GM19099 (cell line): ENCODE measurements around the gene CFAP70.
A peak's percentile ranks its signal among the peaks of the same experiment; 100 is the strongest.

Experiments
- POLR2A ChIP-seq: IDR thresholded peaks from 3 replicates; pipeline ENCODE4 v1.6.1; 2011; ENCODE audit warnings: low read depth; ENCODE audit not compliant: insufficient read length; ENCODE audit errors: extremely low read depth

The CFAP70 gene

DNA sequence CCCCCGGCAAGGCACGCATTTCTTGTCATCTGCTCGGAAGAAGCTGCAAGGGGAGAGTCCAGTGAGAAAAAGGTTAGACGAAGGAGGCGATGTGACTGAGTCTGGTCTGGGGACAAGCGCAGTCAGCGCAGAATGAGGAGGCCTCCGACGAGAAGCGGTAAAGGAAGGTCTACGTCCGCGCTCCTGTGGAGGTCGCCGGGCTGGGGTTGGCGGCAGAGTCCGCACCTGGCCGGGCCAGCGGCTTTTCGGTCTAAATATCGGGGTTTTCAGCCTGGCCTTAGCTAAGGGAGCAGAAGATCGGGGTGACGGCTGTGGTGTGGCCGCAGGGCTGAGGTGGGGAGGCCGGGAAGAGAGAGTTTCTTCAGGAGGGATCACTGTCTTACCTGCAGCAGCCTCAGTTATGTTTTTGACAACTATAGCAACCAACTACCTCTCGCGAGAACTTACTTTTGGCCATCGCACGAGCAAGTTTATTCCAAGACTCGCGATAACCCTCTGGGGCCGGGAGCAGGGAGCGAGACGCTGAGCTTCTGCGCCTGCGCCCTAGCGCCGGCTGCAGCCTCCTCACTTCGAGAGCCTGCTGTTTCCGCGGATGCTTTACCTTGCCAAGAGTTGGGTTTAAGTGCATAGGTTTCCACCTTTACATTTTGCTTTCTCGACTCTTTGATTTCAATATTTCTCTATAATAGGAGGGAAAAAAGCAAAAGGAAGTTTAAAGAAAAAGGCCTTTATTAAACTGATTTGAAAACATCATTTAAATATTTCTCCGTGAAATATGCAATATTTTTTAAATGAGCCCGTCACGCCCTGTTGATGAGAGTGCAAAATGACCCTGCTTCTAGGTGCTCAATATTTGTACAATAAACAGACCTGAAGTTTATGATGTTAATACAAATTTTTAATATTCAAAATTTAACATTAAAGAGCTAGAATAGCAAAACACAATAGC, at the start of gene CFAP70:
TSS of gene CFAP70 (minus strand) at position 534 of the 949 bp plus-strand sequence. CDS start 4,068 bp downstream, outside the sequence.
- TF ChIP-seq POLR2A: peak; percentile 73

DNA sequence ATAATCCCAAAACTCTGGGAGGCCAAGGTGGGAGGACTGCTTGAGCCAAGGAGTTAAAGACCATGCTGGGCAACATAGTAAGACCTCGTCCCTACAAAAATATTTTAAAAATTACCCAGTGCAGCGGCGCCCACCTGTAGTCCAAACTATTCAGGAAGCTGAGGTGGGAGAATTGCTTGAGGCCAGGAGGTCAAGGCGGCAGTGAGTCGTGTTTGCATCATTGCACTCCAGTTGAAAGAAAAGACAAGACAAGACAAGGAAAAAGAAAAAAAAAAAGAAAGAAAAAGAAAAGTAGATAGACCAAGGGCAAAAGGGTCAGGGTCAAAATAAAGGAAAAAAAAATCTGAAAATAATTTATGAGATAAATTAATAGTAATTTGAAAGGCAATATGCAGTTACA, 49.4 kb upstream of the CFAP70 start:
- no peak for TF ChIP-seq POLR2A

DNA sequence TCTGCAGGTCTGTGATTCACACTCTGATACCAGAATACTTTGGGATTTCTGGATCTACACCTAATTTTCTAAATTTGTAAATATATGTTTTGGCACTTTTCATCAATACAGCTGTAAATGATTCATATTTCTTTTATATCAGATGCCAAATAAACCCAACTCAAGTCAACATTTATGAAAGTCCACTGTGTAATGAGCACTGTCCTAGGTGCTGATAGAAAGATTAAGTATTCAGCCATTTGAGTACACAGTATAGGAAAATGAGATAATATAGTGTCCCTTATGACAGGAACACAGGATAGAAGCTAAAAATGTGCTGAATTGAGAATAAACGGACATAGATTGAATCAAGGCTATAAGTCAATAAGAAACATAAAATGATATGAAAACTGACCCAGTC, 48.8 kb upstream of the CFAP70 start:
- TF ChIP-seq POLR2A: no peak

DNA sequence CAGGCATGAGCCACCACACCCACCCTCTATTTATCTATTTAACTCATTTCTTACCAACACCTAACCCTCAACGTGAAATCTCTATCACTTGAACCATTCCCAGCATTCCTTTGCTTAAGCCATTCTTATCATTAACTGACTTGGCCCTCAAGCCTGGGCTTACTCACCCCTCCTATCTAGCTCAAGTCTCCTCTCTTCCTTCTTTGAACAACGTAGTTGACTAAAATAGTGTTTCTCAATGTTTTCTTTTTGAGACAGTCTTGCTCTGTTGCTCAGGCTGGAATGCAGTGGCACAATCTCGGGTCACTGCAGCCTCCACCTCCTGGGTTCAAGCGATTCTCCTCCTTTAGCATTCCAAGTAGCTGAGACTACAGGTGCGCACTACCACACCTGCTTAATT, 48.2 kb upstream of the CFAP70 start:
- TF ChIP-seq POLR2A: no peak

DNA sequence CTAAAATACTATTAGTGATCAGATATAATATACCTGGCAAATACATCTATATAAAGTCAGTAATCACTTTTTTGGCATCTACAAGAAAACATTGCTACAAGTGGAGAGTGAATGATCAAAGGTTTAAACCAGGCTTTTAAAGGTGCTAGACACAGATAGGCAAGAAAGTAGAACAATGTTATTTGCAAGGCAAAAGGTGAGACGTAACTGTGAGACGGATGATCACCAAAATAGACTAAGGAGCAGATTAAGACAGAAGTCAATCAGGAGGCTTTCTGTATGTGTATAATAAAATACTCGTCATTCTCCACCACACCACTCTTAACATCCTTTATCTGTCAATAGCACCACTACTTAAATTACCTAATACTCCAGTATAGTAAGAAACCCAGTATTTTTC, 46.9 kb upstream of the CFAP70 start:
- no peak for TF ChIP-seq POLR2A

DNA sequence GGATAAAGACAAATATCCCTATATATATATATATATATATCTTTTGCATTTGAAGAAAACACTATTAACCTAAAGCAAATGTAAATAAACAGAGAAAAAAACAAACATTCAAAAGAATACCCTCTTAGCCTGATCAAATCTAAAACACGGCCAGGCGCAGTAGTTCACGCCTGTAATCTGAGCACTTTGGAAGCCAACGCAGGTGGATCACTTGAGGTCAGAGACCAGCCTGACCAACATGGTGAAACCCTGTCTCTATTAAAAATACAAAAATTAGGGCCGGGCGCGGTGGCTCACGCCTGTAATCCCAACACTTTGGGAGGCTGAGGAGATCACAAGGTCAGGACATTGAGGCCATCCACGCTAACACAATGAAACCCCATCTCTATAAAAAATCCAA, 46.0 kb upstream of the CFAP70 start:
- TF ChIP-seq POLR2A: no peak

DNA sequence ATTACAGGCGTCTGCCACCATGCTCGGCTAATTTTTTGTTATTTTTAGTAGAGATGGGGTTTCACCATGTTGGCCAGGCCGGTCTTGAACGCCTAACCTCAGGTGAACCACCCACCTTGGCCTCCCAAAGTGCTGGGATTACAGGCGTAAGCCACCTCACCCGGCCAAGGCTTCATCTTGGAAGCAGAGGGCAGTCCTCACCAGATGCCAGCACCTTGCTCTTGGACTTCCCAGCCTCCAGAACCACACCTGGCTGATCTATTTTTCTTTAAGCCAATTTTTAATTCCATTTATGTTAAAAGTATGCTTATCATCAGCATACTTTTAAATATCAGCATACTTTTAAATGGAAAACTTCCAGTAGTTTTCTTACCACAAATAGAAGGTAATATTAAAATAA, 43.0 kb upstream of the CFAP70 start:
- no peak for TF ChIP-seq POLR2A

DNA sequence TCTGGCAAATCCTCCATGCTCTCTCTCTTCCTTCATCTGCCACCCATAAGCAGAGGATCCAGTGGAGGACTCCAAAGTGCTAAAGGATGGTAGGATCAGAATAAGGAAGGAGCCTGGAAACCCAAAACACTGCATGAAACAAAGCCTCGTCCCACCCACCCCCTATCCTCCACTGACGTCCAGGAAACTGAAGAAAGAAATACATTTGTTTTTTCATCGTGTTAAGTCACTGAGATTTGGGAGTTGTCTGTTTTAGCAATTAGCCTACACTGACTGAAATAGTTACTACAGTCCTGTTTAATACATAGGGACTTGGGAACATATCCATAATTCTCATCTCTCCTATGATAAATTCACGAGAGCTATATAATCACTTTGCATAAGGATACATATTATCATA, 40.4 kb upstream of the CFAP70 start:
- TF ChIP-seq POLR2A: no peak

DNA sequence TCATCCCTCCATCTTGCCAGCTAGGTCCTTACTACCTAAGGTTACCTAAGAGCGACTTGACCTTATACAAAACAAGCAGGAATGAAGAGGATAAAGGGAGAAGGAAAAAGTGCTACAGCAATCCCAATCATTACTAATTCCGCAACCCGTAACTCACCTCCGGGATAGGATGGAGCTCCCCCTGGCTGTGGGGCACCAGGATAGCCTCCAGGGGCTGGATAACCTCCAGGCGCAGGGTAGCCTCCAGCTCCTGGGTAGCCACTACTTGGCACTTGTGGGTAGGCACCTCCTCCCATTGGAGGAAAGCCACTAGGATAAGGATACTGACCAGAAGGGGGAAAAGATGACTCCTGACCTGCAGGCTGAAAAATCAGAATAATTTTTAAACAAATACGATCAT, 39.4 kb upstream of the CFAP70 start:
- TF ChIP-seq POLR2A: no peak

DNA sequence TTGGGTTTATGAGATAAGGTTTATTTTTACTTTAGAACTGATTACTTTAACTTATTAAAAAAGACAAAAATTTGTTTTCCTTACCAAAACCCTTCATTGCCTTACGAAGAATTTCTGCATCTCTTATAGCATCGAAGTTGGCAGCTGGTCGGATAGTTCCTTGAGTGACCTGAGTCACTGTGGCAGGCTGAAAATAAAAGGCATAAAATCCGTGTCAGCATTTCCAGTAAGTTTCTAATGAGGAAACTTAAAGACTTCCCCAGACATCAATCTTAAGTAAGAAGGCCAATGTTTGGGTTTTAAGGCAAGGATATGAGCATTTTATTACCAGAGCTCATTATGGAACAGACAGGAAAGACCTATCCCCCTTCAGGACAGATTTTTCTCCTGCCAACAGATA, 29.6 kb upstream of the CFAP70 start:
- TF ChIP-seq POLR2A: no peak

DNA sequence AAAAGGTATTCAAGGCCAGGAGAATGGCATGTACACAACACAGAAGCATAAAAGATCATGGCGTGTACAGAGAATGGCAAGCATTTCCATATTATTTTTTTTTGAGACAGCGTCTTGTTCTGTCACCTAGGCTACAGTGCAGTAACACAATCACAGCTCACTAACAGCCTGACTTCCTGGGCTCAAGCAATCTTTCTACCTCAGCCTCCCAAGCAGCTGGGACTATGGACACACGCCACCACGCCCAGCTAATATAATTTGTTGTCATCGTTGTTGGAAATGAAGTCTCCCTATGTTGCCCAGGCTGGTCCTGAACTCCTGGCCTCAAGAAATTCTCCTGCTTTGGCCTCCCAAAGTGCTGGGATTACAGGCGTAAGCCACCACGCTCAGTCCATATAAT, 27.9 kb upstream of the CFAP70 start:
- TF ChIP-seq POLR2A: no peak

DNA sequence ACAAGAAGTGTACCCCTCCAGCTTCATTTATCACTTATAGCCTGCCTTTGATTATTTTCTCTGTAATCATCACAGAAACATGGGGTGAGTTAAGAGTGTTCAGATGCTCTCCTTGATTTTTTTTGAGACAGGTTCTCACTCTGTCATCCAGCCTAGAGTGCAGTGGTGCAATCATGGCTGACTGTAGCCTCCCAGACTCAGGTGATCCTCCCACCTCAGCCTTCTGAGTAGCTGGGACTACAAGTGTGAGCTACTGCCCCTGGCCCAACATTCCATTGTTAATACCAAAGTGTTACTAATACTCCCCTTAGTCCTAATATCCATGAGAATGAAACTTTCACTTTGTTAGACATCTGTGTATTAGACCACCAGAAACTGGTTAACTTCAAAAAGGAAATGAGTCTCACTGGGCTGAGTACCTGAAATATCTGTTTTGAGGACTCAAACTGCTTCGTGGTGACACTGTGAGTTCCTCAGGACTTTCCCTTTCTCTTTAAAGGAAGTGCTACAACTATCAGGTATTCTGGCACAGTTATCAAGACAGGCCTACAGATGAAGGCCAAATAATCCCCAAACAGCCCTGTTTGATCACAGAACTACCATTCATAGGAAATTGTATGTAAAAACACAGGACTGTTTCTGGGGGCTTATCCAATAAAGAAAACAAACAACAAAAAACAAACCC, 20.5 kb upstream of the CFAP70 start:
- no peak for TF ChIP-seq POLR2A

DNA sequence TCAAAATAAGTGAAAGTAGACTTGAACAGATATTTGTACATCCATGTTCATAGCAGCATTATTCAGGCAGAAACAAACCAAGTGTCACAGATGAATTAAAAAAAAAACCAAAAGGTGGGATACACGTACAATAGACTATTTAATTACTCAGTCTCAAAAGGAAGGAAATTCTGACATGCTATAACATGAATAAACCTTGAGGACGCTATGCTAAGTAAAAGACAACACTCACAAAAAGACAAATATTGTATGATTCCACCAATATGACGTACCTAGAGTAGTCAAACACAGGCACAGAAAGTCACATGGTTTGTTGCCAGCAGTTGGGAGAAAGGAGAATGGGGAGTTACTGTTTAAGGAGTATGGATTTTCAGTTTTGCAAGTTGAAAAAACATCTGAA, 18.0 kb upstream of the CFAP70 start:
- no peak for TF ChIP-seq POLR2A

DNA sequence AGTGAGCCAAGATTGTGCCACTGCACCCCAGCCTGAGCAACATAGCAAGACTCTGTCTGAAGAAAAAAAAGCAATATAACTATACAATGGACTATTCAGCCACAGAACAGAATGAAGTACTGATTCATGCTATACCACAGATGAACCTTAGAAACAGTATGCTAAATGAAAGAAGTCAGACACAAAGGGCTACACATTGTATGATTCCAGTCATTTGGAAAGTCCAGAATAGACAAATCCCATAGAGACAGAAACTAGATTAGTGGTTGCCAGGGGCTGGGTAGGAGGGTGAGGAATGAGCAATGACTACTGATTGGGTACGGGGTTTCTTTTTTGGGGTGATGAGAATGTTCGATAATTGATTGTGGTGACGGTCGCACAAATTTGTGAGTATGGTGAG, 9.6 kb upstream of the CFAP70 start:
- no peak for TF ChIP-seq POLR2A

DNA sequence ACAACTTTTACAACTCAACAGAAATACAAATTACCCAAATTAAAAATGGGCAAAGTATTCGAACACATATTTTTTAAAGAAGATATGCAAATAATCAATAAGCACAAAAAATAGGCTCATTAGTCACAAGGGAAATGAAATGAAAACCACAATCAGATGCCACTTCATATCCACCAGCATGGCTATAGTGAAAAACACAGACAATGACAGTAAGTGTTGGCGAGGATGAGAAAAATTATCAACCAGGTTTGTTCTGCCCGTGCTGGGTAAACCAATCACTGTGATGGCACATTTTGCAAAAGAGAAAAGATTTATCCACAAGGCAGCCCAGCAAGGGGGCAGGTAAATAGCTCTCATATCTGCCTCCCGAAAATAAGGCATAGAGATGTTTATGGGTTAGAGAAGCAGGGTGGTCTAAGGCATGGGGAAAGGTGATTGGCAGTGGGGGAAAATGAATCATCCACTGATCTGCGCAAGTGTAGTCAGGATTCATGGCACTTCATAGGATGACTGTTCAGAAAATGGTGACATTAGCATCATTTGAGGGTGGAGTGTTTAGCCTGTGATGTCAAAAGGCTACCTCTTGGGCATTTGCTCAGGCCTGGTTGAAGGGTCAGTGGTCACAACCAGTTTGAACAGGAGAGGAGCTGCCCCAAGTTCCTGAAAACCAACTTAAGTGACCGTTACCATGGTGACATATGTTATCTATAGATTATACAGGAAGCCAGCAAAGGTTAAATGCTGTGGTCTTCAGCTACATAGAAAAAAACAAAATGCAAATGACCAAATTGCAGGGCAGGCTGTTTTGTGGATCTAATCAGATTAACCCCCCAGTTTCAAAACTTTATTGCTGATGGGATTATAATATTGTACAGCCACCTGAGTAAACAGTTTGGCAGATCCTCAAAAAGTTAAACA, 8.0 kb upstream of the CFAP70 start:
- no peak for TF ChIP-seq POLR2A
